Measurements from ENCODE around the gene SMURF2. TPM values are rescaled to one million over a fixed set of nuclear protein-coding genes. Genes with fewer than 3 reads are reported as not detected.

SMURF2 gene
- total and polyA plus RNA-seq, 9 donors = 9.9 to 29.0 (median 22.6) TPM

- Histone ChIP-seq H3K27ac (no peak overlapping the region), H3K9me3 (no peaks in the 10 kb centered on the region), H3K4me1 (ENCODE audit: insufficient read depth) (peaks cover 1% of the 10 kb centered on the region), H3K36me3 (no peaks in the 10 kb centered on the region), H3K27me3 (no peaks in the 10 kb centered on the region), H3K4me3 (no peak overlapping the region)
- TF ChIP-seq EP300 (IDR thresholded peaks at IDR 0.05) (no peak), POLR2A (IDR thresholded peaks at IDR 0.05) (no peak)
- TF ChIP-seq, protein P1, sequence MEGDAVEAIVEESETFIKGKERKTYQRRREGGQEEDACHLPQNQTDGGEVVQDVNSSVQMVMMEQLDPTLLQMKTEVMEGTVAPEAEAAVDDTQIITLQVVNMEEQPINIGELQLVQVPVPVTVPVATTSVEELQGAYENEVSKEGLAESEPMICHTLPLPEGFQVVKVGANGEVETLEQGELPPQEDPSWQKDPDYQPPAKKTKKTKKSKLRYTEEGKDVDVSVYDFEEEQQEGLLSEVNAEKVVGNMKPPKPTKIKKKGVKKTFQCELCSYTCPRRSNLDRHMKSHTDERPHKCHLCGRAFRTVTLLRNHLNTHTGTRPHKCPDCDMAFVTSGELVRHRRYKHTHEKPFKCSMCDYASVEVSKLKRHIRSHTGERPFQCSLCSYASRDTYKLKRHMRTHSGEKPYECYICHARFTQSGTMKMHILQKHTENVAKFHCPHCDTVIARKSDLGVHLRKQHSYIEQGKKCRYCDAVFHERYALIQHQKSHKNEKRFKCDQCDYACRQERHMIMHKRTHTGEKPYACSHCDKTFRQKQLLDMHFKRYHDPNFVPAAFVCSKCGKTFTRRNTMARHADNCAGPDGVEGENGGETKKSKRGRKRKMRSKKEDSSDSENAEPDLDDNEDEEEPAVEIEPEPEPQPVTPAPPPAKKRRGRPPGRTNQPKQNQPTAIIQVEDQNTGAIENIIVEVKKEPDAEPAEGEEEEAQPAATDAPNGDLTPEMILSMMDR (IDR thresholded peaks at IDR 0.05) = no peak
- no peak for DNase-seq
- intact Hi-C loops (cut with DNase I) = no loop called here
Measured at GRCh38 chr17:64565563-64565962, 96.5 kb downstream of the SMURF2 start.

- Histone ChIP-seq H3K27me3 (no peaks in the 10 kb centered on the region), H3K27ac (no peak overlapping the region), H3K4me1 (ENCODE audit: insufficient read depth) (peaks cover 1% of the 10 kb centered on the region), H3K9me3 (no peaks in the 10 kb centered on the region), H3K36me3 (no peaks in the 10 kb centered on the region), H3K4me3 (no peak overlapping the region)
- no peak for DNase-seq
- TF ChIP-seq, protein P1 (IDR thresholded peaks at IDR 0.05) = no peak
- no peak for TF ChIP-seq EP300 (IDR thresholded peaks at IDR 0.05)
- TF ChIP-seq POLR2A (IDR thresholded peaks at IDR 0.05) = no peak
- intact Hi-C loops (cut with DNase I) = no loop called here
- WGBS, 3 donors = 92 to 97% (median 94%) methylated on average over 1 of the region's 1 CpG
Measured at GRCh38 chr17:64564098-64564497, 98.0 kb downstream of the SMURF2 start.

DNA sequence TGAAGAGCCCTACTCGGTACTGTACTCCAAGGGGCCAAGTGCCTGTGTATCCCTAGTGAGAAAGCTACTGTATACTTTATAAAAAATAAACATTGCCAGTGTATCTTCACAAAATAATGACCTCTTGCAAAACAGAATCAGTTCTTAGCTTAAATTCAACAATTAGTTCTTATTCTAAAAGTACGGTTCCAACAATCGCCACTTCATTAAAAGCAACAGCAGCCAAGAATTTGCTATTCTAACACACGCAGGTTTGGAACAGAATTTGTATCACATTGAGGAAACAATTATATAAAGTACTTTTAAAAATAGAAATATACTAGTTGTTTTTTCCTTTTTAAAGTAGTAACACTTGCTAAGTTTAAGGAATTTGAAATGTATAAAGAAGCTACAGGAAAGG, 106.8 kb downstream of the SMURF2 start:
- no peaks in the 10 kb centered on the region for H3K9me3 ChIP-seq
- intact Hi-C loops (cut with DNase I) = no loop called here
- TF ChIP-seq POLR2A (IDR thresholded peaks at IDR 0.05) = no peak
- TF ChIP-seq, protein P1 (IDR thresholded peaks at IDR 0.05) = no peak
- no peak for TF ChIP-seq EP300 (IDR thresholded peaks at IDR 0.05)

DNA sequence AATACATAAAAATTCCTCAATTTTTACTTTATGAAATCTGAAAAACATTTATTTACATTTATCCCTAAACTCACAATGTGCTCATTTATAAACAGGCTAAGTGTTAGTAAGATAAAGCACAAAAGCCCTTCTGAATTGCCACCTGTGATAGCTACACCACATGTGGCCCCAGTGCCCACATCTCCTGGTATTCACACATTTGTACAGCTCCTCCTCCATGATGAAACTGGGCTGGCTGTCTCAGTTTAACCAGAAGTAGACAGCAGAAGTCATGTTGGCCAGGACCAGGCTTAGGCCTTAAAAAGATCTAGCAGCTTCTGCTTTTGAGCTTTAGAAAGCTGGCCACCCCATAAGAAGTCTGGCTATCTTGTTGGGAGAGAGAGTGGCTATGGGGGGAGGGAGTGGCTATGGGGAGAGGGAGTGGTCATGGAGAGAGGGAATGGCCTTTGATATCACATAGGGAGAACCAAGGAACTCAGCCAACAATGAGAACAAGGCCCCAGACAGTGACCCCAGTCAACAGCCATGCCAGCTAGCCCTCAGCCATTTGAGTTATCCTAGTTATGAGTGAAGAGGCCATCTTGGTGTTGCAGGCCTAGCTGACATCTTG, 108.0 kb downstream of the SMURF2 start:
- TF ChIP-seq EP300 (IDR thresholded peaks at IDR 0.05) = no peak
- TF ChIP-seq POLR2A (IDR thresholded peaks at IDR 0.05) = no peak
- intact Hi-C loops (cut with DNase I) = no loop called here
- H3K4me1 ChIP-seq (ENCODE audit: insufficient read depth) = no peaks in the 10 kb centered on the region
- H3K36me3 ChIP-seq = no peaks in the 10 kb centered on the region
- no peak overlapping the region for H3K27ac ChIP-seq
- no peaks in the 10 kb centered on the region for H3K27me3 ChIP-seq
- H3K9me3 ChIP-seq = no peaks in the 10 kb centered on the region
- DNase-seq = no peak
- H3K4me3 ChIP-seq = no peak overlapping the region

More for the DNA sequence above, 106.8 kb downstream of the SMURF2 start:
- Histone ChIP-seq H3K27me3 (no peaks in the 10 kb centered on the region), H3K4me3 (no peak overlapping the region), H3K27ac (no peak overlapping the region), H3K4me1 (ENCODE audit: insufficient read depth) (no peaks in the 10 kb centered on the region), H3K36me3 (no peaks in the 10 kb centered on the region)
- WGBS, 3 donors = 69 to 84% (median 82%) methylated on average over 4 of the region's 4 CpGs
- no peak for DNase-seq

DNA sequence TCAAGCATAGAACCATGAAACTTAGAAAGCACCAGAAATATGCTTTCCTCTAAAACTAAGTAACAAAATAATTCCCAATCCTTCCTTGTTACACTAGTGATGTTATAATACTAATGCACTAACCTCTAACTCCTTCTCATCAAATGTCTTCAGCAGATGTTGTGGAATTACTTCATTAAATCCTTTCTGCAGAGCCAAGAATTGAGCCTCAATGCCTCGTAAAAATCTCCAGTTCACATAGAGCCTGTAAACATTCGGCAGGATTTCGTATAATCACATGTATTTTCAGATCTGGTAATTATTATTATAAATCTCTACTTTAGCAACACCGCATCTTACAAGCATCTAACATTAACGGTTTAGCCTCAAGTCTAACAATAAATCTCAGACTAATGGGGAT, 110.6 kb downstream of the SMURF2 start:
- no peaks in the 10 kb centered on the region for H3K27me3 ChIP-seq
- no peak for TF ChIP-seq EP300 (IDR thresholded peaks at IDR 0.05)
- TF ChIP-seq POLR2A (IDR thresholded peaks at IDR 0.05) = no peak
- TF ChIP-seq, protein P1 (IDR thresholded peaks at IDR 0.05) = no peak
- no peaks in the 10 kb centered on the region for H3K9me3 ChIP-seq
- no peaks in the 10 kb centered on the region for H3K36me3 ChIP-seq
- DNase-seq = no peak
- intact Hi-C loops (cut with DNase I) = no loop called here
- no peak overlapping the region for H3K27ac ChIP-seq
- H3K4me1 ChIP-seq (ENCODE audit: insufficient read depth) = no peaks in the 10 kb centered on the region
- WGBS, 3 donors = 90 to 91% (median 90%) methylated on average over 5 of the region's 5 CpGs
- H3K4me3 ChIP-seq = no peak overlapping the region

All from ovary (tissue), 9 donors.